ENCODE data around the gene CDK1. TPM values are rescaled to one million over a fixed set of nuclear protein-coding genes. Genes with fewer than 3 reads are reported as not detected.

CDK1 gene
- total RNA-seq, 2 experiments from 2014 or later, result 155 to 156 TPM

GRCh38 chr10:60753152-60753551 is 25.1 kb upstream of the CDK1 start:
- no TSS peak for BruUV-seq (replicated peaks)
- no peak for DNase-seq (ENCODE audit: low spot score)
- intact Hi-C loops (cut with micrococcal nuclease; ENCODE audit: unreplicated experiment), result no loop called here
- no peak for TF ChIP-seq EZH2phosphoT487 (IDR thresholded peaks at IDR 0.05; ENCODE audit: borderline replicate concordance, low read depth, low read length)
- TF ChIP-seq, protein P1, sequence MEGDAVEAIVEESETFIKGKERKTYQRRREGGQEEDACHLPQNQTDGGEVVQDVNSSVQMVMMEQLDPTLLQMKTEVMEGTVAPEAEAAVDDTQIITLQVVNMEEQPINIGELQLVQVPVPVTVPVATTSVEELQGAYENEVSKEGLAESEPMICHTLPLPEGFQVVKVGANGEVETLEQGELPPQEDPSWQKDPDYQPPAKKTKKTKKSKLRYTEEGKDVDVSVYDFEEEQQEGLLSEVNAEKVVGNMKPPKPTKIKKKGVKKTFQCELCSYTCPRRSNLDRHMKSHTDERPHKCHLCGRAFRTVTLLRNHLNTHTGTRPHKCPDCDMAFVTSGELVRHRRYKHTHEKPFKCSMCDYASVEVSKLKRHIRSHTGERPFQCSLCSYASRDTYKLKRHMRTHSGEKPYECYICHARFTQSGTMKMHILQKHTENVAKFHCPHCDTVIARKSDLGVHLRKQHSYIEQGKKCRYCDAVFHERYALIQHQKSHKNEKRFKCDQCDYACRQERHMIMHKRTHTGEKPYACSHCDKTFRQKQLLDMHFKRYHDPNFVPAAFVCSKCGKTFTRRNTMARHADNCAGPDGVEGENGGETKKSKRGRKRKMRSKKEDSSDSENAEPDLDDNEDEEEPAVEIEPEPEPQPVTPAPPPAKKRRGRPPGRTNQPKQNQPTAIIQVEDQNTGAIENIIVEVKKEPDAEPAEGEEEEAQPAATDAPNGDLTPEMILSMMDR (conservative IDR thresholded peaks at IDR 0.05; ENCODE audit: low read length), result no peak
- Histone ChIP-seq H3K9me3 (ENCODE audit: low read length) (no peaks in the 10 kb centered on the region), H3K4me3 (ENCODE audit: low read depth, low read length, poor library complexity, severe bottlenecking) (no peak overlapping the region), H3K79me2 (ENCODE audit: insufficient read depth, low read depth, low read length) (no peaks in the 10 kb centered on the region), H3K36me3 (ENCODE audit: insufficient read depth, low read length) (no peaks in the 10 kb centered on the region), H3K4me2 (ENCODE audit: low read length) (no peak overlapping the region), H2AFZ (ENCODE audit: low read length) (no peak overlapping the region), H3K27ac (ENCODE audit: low read depth, low read length, poor library complexity, severe bottlenecking) (no peak overlapping the region), H3K4me1 (ENCODE audit: insufficient read depth, low read length, poor library complexity, severe bottlenecking) (no peaks in the 10 kb centered on the region), H3K9me2 (ENCODE audit: insufficient read depth, low read length) (no peaks in the 10 kb centered on the region), H4K20me1 (ENCODE audit: insufficient read depth, low read length) (no peaks in the 10 kb centered on the region)
- ChIA-PET POLR2A (interaction anchor here (0.5 kb wide), 1 partner anchor 1523 kb away, joined by 3 read pairs; no protein-coding TSS in a partner anchor), CTCF (ENCODE audit: unreplicated experiment) (no interaction called here)

DNA sequence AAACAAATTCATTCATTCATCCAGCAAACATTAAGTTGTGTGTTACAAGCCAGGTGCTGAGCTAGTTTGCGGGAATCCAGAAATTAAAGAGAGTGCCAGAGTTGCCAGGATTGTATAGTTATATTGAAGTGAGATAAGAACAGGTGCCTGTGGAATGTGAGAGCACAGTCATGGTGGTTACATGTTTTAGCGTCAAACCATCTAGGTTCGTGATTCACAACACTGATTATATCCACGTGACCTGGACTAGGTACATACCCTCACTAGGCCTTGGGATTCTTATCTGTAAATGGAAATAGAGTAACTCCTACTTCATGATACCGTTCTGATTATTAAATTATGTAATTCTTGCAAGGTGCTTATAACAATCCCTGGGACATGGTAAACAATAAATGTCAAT is 24.5 kb upstream of the CDK1 start:
- intact Hi-C loops (cut with micrococcal nuclease; ENCODE audit: unreplicated experiment), result no loop called here
- Histone ChIP-seq H3K9me2 (ENCODE audit: insufficient read depth, low read length) (no peaks in the 10 kb centered on the region), H3K27ac (ENCODE audit: low read depth, low read length, poor library complexity, severe bottlenecking) (no peak overlapping the region), H4K20me1 (ENCODE audit: insufficient read depth, low read length) (no peaks in the 10 kb centered on the region), H3K79me2 (ENCODE audit: insufficient read depth, low read depth, low read length) (no peaks in the 10 kb centered on the region), H3K9me3 (ENCODE audit: low read length) (no peaks in the 10 kb centered on the region), H3K36me3 (ENCODE audit: insufficient read depth, low read length) (no peaks in the 10 kb centered on the region), H2AFZ (ENCODE audit: low read length) (no peak overlapping the region), H3K4me2 (ENCODE audit: low read length) (no peak overlapping the region), H3K4me1 (ENCODE audit: insufficient read depth, low read length, poor library complexity, severe bottlenecking) (no peaks in the 10 kb centered on the region), H3K4me3 (ENCODE audit: low read depth, low read length, poor library complexity, severe bottlenecking) (no peak overlapping the region)
- POLR2A ChIA-PET, result interaction anchor here (0.5 kb wide), 1 partner anchor 1522 kb away, joined by 3 read pairs; no protein-coding TSS in a partner anchor
- DNase-seq (ENCODE audit: low spot score), result no peak
- TF ChIP-seq EZH2phosphoT487 (IDR thresholded peaks at IDR 0.05; ENCODE audit: borderline replicate concordance, low read depth, low read length), result no peak
- TF ChIP-seq, protein P1 (conservative IDR thresholded peaks at IDR 0.05; ENCODE audit: low read length), result no peak
- CTCF ChIA-PET (ENCODE audit: unreplicated experiment), result no interaction called here
- no TSS peak for BruUV-seq (replicated peaks)

DNA sequence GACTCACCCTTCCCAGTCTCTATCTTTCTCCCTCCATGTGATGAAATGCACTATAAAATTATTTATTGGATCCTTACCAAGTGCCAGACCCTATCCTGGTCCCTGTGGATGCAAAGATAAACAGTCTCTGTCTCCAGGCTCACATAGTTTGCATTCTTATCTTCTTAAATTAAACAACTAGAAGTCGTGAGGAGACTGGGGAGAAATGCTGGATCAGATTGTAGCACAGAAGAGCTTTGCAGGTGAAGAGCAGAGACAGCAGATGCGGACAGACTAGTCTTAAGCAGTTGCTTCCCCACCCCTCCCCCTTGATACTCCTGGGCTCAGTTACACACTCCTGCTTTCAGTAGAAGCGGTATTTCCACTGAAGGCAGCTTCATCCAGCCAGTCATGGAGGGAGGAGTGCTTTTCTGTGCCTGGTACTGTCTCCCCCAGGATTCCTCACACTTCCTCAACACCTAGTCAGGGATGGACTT is 20.8 kb upstream of the CDK1 start:
- H3K79me2 ChIP-seq (ENCODE audit: insufficient read depth, low read depth, low read length), result no peaks in the 10 kb centered on the region
- no peaks in the 10 kb centered on the region for H4K20me1 ChIP-seq (ENCODE audit: insufficient read depth, low read length)
- H3K27ac ChIP-seq (ENCODE audit: low read depth, low read length, poor library complexity, severe bottlenecking), result no peak overlapping the region
- H3K4me3 ChIP-seq (ENCODE audit: low read depth, low read length, poor library complexity, severe bottlenecking), result no peak overlapping the region
- POLR2A ChIA-PET, result interaction anchor here (0.8 kb wide), 1 partner anchor 142 kb away, joined by 3 read pairs; no protein-coding TSS in a partner anchor
- H3K4me1 ChIP-seq (ENCODE audit: insufficient read depth, low read length, poor library complexity, severe bottlenecking), result no peaks in the 10 kb centered on the region
- intact Hi-C loops (cut with micrococcal nuclease; ENCODE audit: unreplicated experiment), result no loop called here
- CTCF ChIA-PET (ENCODE audit: unreplicated experiment), result no interaction called here
- BruUV-seq (replicated peaks), result no TSS peak
- TF ChIP-seq, protein P1 (conservative IDR thresholded peaks at IDR 0.05; ENCODE audit: low read length), result no peak
- TF ChIP-seq EZH2phosphoT487 (IDR thresholded peaks at IDR 0.05; ENCODE audit: borderline replicate concordance, low read depth, low read length), result no peak
- no peak for DNase-seq (ENCODE audit: low spot score)
- no peaks in the 10 kb centered on the region for H3K36me3 ChIP-seq (ENCODE audit: insufficient read depth, low read length)
- H3K9me2 ChIP-seq (ENCODE audit: insufficient read depth, low read length), result no peaks in the 10 kb centered on the region
- H3K9me3 ChIP-seq (ENCODE audit: low read length), result no peaks in the 10 kb centered on the region
- H3K4me2 ChIP-seq (ENCODE audit: low read length), result no peak overlapping the region
- no peak overlapping the region for H2AFZ ChIP-seq (ENCODE audit: low read length)

All from OCI-LY7 (cell line).